Glomerular visceral epithelial cell (primary cell): Measurements from ENCODE around the gene AQP7.
A peak's percentile ranks its signal among the peaks of the same experiment; 100 is the strongest.
"Not testable (repeated sequence)": the region's sequence is repeated elsewhere in the genome, so short reads cannot be mapped to it uniquely, and the experiment has no call there.

Source experiments
- DNase-seq: peaks from one replicate; pipeline ENCODE4 v3.0.0-alpha.2; 2016; ENCODE audit errors: extremely low spot score

The AQP7 gene

GRCh38 chr9:33395159-33395879 lies 7.0 kb downstream of the AQP7 start:
- peak; percentile 20 for DNase-seq

- not testable (repeated sequence) for DNase-seq
These were observed 8.4 kb downstream of the AQP7 start for GRCh38 chr9:33393986-33394385.

- no peak for DNase-seq
These were observed 8.8 kb downstream of the AQP7 start for GRCh38 chr9:33393581-33393980.

GRCh38 chr9:33392591-33393021 lies 9.8 kb downstream of the AQP7 start:
- DNase-seq, result not testable (repeated sequence)

GRCh38 chr9:33391111-33391771 lies 11.1 kb downstream of the AQP7 start:
- peak; percentile 46 for DNase-seq

- no peak for DNase-seq
These were observed 14.0 kb downstream of the AQP7 start for GRCh38 chr9:33388110-33388994.

- not testable (repeated sequence) for DNase-seq
These were observed 15.4 kb downstream of the AQP7 start for GRCh38 chr9:33386998-33387397.

GRCh38 chr9:33386641-33386996 lies 15.7 kb downstream of the AQP7 start:
- not testable (repeated sequence) for DNase-seq

- DNase-seq, result not testable (repeated sequence)
These were observed 16.3 kb downstream of the AQP7 start for GRCh38 chr9:33385979-33386640.

GRCh38 chr9:33385536-33385935 lies 16.8 kb downstream of the AQP7 start:
- not testable (repeated sequence) for DNase-seq

- DNase-seq, result not testable (repeated sequence)
These were observed 19.0 kb downstream of the AQP7 start for GRCh38 chr9:33383396-33383795.

- not testable (repeated sequence) for DNase-seq
These were observed 20.0 kb downstream of the AQP7 start for GRCh38 chr9:33382397-33382796.

GRCh38 chr9:33381231-33381791 lies 21.1 kb downstream of the AQP7 start:
- DNase-seq, result no peak

GRCh38 chr9:33380390-33381094 lies 21.8 kb downstream of the AQP7 start:
- DNase-seq, result no peak

- DNase-seq, result no peak
These were observed 22.5 kb downstream of the AQP7 start for GRCh38 chr9:33379666-33380389.

GRCh38 chr9:33378121-33378795 lies 24.1 kb downstream of the AQP7 start:
- DNase-seq, result no peak

- no peak for DNase-seq
These were observed 25.2 kb downstream of the AQP7 start for GRCh38 chr9:33377089-33377715.

- no peak for DNase-seq
These were observed 26.5 kb downstream of the AQP7 start for GRCh38 chr9:33375841-33376321.
